ENCODE results near the gene EZH1.

DNA sequence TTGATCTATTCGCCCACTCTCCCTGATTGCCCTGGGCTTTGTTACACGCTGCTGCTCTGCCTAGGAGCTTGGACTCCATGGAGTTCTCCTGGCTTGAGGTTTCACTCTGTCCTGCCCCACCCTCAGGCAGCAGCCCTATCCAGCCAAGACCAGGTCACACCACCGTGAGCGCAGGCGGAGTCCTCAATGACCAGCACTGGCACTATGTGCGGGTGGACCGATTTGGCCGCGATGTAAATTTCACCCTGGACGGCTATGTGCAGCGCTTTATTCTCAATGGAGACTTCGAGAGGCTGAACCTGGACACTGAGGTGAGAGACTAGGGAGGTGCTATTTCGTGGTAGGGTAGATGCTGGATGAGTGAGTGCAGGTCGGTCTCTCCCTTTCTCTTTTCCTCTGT, 59.0 kb downstream of the EZH1 start:
- TF ChIP-seq ARNTL (CRISPR knock-in tag; IDR thresholded peaks at IDR 0.05; ENCODE audit: borderline replicate concordance, low read depth) (no peak), RARB (CRISPR knock-in tag; IDR thresholded peaks at IDR 0.05) (no peak), ZNF565 (CRISPR knock-in tag; conservative IDR thresholded peaks at IDR 0.05; ENCODE audit: low read depth) (no peak)

Data from SK-N-SH treated with all-trans-retinoic acid at 6 μM for 48 hours (cell line).